Pancreas (tissue), 10 donors: ENCODE results near the gene COG4. TPM values are rescaled to one million over a fixed set of nuclear protein-coding genes. Genes with fewer than 3 reads are reported as not detected.

Experiments
- ATAC-seq, 4 donors: fragments of 200-7000 bp; cut with Tn5 transposase; one replicate each; pipeline versions ENCODE4 v1.8.0 to v1.9.1; 2020; ENCODE audit warnings: mild to moderate bottlenecking in 4 of 4, moderate library complexity in 4 of 4
- DNase-seq, 6 donors: peaks; one replicate each; pipeline ENCODE4 v3.0.0-alpha.2; 2020
- FAIRE-seq: peaks from 2 replicates; lab custom pipeline; 2012; peaks lifted over from hg19 to GRCh38; lab: Jason Lieb, UNC
- H3K27ac ChIP-seq, 4 donors: fragments of 200-600 bp; sonication (generic); 1 replicate in 3 of 4; 2 replicates in 1 of 4; pipeline versions ENCODE4 v1.5.0 to v1.8.0; 2020
- H3K27me3 ChIP-seq, 4 donors: fragments of 200-600 bp; one replicate each; pipeline ENCODE4 v1.8.0; 2021
- H3K36me3 ChIP-seq, 3 donors: fragments of 200-600 bp; sonication (generic) in 1 of 3; one replicate each; pipeline versions ENCODE4 v1.5.0 to v1.8.0; 2020 to 2021
- H3K4me1 ChIP-seq, 3 donors: fragments of 200-600 bp; one replicate each; pipeline ENCODE4 v1.8.0; 2021
- H3K4me3 ChIP-seq, 4 donors: fragments of 200-600 bp; sonication (generic) in 2 of 4; one replicate each; pipeline versions ENCODE4 v1.5.0 to v1.8.0; 2020 to 2021
- H3K9me3 ChIP-seq, 4 donors: fragments of 200-600 bp; one replicate each; pipeline ENCODE4 v1.8.0; 2021
- CTCF ChIP-seq, 4 donors: fragments of 200-600 bp; sonication (generic) in 3 of 4; IDR thresholded peaks; one replicate each; pipeline versions ENCODE4 v1.5.0 to v1.8.0; 2021; ENCODE audit warnings: antibody characterized with exemption in 4 of 4
- WGBS, 2 donors: extraction: QIAGEN DNeasy Blood & Tissue Kit; methylation state at CpG; one replicate each; pipeline ENCODE4 v1.1.7; 2013; 5-methylcytosine and 5-hydroxymethylcytosine counted together
- intact Hi-C, 3 donors: fragments of 100-400 bp; cut with DNase I; formaldehyde crosslinking; loops; one replicate each; pipeline versions ENCODE4 v1.11.1 to v1.14.2; 2022
- polyA plus RNA-seq, 2 donors: library from polyadenylated mRNA; stranded (reverse); fragments of 200-250 nt; gene quantifications; one replicate each; pipeline ENCODE4 v1.2.3, GENCODE V29; 2013
- total RNA-seq, 6 donors: library from RNA; stranded (reverse); fragmentation: NEBNext Ultra II Directional in 4 of 6; extraction: Animal tissue kit (Norgen Biotek cat#: 25700) in 4 of 6; gene quantifications; one replicate each; pipeline versions ENCODE4 v1.2.1 to v1.2.4, GENCODE V29; 2021 to 2023
- donor health status: healthy with polysubstance abuse.
- donor health status: DM: no; HTN: no; CAD: no; lungs with moderate emphysema.
- donor health status: DM: no; HTN: no; CAD: no.
- donor health status: control.
- donor health status: control.
- donor health status: Bipolar disorder and iron deficiency.
- donor health status: DM: yes; HTN: yes; CAD: no.
- donor health status: DM: no; HTN: no; CAD: no.
- donor health status: DM: no; HTN: no; CAD: no.
- donor health status: DM: yes; HTN: yes; CAD: no.

COG4 gene
- total and polyA plus RNA-seq, 8 donors = 12.3 to 56.4 (median 19.3) TPM

- WGBS, 2 donors = 50 to 54% methylated on average over 18 of the region's 18 CpGs
- TF ChIP-seq CTCF (IDR thresholded peaks at IDR 0.05) = no peak
- FAIRE-seq (no peak), ATAC-seq (no peak), DNase-seq (no peak)
- H3K36me3 ChIP-seq = peaks cover 0 to 9% (median under 1%) of the 10 kb centered on the region in 3 donors
- intact Hi-C loops = no loop called here
- H3K9me3 ChIP-seq = no peaks in the 10 kb centered on the region
- peak overlapping the region; percentile 65 to 90 (median 85) for H3K4me3 ChIP-seq
- H3K4me1 ChIP-seq = peaks cover 10 to 25% (median 21%) of the 10 kb centered on the region in 3 donors
- no peak overlapping the region for H3K27ac ChIP-seq
- H3K27me3 ChIP-seq = no peaks in the 10 kb centered on the region
Measured at GRCh38 chr16:70522216-70523075, 908 bp downstream of the COG4 start.

- Histone ChIP-seq H3K4me3 (no peak overlapping the region), H3K9me3 (no peaks in the 10 kb centered on the region), H3K27me3 (no peaks in the 10 kb centered on the region), H3K36me3 (peaks cover 0 to 16% (median 3%) of the 10 kb centered on the region in 3 donors), H3K4me1 (peaks cover 4 to 18% (median 4%) of the 10 kb centered on the region in 3 donors), H3K27ac (no peak overlapping the region)
- FAIRE-seq (no peak), ATAC-seq (no peak), DNase-seq (no peak)
- 84 to 89% methylated on average over 8 of the region's 8 CpGs for WGBS, 2 donors
- TF ChIP-seq CTCF (IDR thresholded peaks at IDR 0.05) = no peak
- intact Hi-C loops = no loop called here
Measured at GRCh38 chr16:70520612-70521297, 2.6 kb downstream of the COG4 start.

GRCh38 chr16:70512456-70512855 lies 10.9 kb downstream of the COG4 start:
- no peaks in the 10 kb centered on the region for H3K27me3 ChIP-seq
- TF ChIP-seq CTCF (IDR thresholded peaks at IDR 0.05) = no peak
- intact Hi-C loops = no loop called here
- WGBS, 2 donors = 96% methylated on average over 5 of the region's 5 CpGs
- peaks cover 0 to 57% (median 31%) of the 10 kb centered on the region in 3 donors for H3K36me3 ChIP-seq
- H3K4me3 ChIP-seq = no peak overlapping the region
- H3K27ac ChIP-seq = no peak overlapping the region
- no peak for ATAC-seq
- no peak for DNase-seq
- no peak for FAIRE-seq
- H3K9me3 ChIP-seq = no peaks in the 10 kb centered on the region
- no peaks in the 10 kb centered on the region for H3K4me1 ChIP-seq

- H3K36me3 ChIP-seq = peaks cover 0 to 61% (median 24%) of the 10 kb centered on the region in 3 donors
Measured at GRCh38 chr16:70511833-70512232, 11.5 kb downstream of the COG4 start.

More at GRCh38 chr16:70511833-70512232, 11.5 kb downstream of the COG4 start:
- no peak overlapping the region for H3K27ac ChIP-seq
- H3K4me1 ChIP-seq = no peaks in the 10 kb centered on the region
- no peak overlapping the region for H3K4me3 ChIP-seq
- DNase-seq = no peak
- no peaks in the 10 kb centered on the region for H3K9me3 ChIP-seq
- FAIRE-seq = no peak
- WGBS, 2 donors = 91 to 93% methylated on average over 1 of the region's 1 CpG
- no peak for TF ChIP-seq CTCF (IDR thresholded peaks at IDR 0.05)
- no peak for ATAC-seq
- intact Hi-C loops = no loop called here
- no peaks in the 10 kb centered on the region for H3K27me3 ChIP-seq
